Panc1 (cell line): ENCODE measurements around the gene C1QTNF1. TPM values are rescaled to one million over a fixed set of nuclear protein-coding genes. Genes with fewer than 3 reads are reported as not detected.

Source experiments
- ATAC-seq: fragments of 200-7000 bp; cut with Tn5 transposase; 2 replicates; pipeline ENCODE4 v1.9.1; 2020; ENCODE audit warnings: mild to moderate bottlenecking, moderate library complexity
- BruUV-seq: library from RNA; stranded (reverse); fragments of 400-500 nt; replicated peaks from 2 replicates; lab custom pipeline; 2021; lab: Mats Ljungman, UMichigan
- CTCF ChIA-PET: fragments of 300-600 bp; sonication (Branson Sonifier 250); formaldehyde crosslinking; loops from one replicate; lab custom pipeline; 2022; ENCODE audit warnings: antibody characterized with exemption; lab: Charles Lee
- POLR2A ChIA-PET: fragments of 300-600 bp; sonication (Branson Sonifier 250); formaldehyde crosslinking; loops from one replicate; lab custom pipeline; 2022; ENCODE audit warnings: antibody characterized with exemption; lab: Charles Lee
- DNase-seq: peaks from one replicate; pipeline ENCODE4 v3.0.0-alpha.2; 2010; ENCODE audit warnings: low read depth, low spot score
- H3K27ac ChIP-seq: 2 replicates; pipeline ENCODE4 v1.5.1; 2011; ENCODE audit warnings: mild to moderate bottlenecking, low read length, inconsistent platforms
- H3K27me3 ChIP-seq: fragments of 200-500 bp; sonication (Bioruptor generic); 2 replicates; pipeline ENCODE4 v1.6.0; 2014; ENCODE audit warnings: low read length, inconsistent platforms; ENCODE audit not compliant: control insufficient read depth, insufficient read depth
- H3K36me3 ChIP-seq: fragments of 200-500 bp; sonication (Bioruptor generic); 2 replicates; pipeline ENCODE4 v1.5.1; 2014; ENCODE audit warnings: inconsistent platforms, mild to moderate bottlenecking, low read length, moderate library complexity; ENCODE audit not compliant: control insufficient read depth, insufficient read depth
- H3K4me1 ChIP-seq: 2 replicates; pipeline ENCODE4 v1.5.1; 2011; ENCODE audit warnings: inconsistent platforms, mild to moderate bottlenecking, low read length, moderate library complexity; ENCODE audit not compliant: control insufficient read depth, insufficient read depth
- H3K4me3 ChIP-seq, 2 experiments: 2 replicates each; pipeline ENCODE4 v1.5.1; 2011 to 2012; ENCODE audit warnings: low read depth in 2 of 2, low read length in 2 of 2, mild to moderate bottlenecking in 2 of 2, inconsistent platforms in 1 of 2, moderate library complexity in 1 of 2
- H3K9me3 ChIP-seq: fragments of 200-500 bp; sonication (Bioruptor generic); 2 replicates; pipeline ENCODE4 v1.5.1; 2014; ENCODE audit warnings: low read depth, mild to moderate bottlenecking, inconsistent platforms, low read length, moderate library complexity; ENCODE audit not compliant: control insufficient read depth, insufficient read depth
- CTCF ChIP-seq: fragments of 450-650 bp; IDR thresholded peaks from 2 replicates; pipeline ENCODE4 v1.5.1; 2017; ENCODE audit warnings: mild to moderate bottlenecking
- POLR2AphosphoS5 ChIP-seq: IDR thresholded peaks from 2 replicates; pipeline ENCODE4 v1.6.1; 2012; ENCODE audit warnings: mild to moderate bottlenecking, low read depth, low read length, moderate library complexity
- REST ChIP-seq, 2 experiments: IDR thresholded peaks; 2 replicates each; pipeline ENCODE4 v1.6.1; 2011 to 2012; ENCODE audit warnings: low read depth in 2 of 2, control low read depth in 1 of 2, low read length in 1 of 2, mild to moderate bottlenecking in 1 of 2, moderate library complexity in 1 of 2; ENCODE audit not compliant: insufficient read depth in 1 of 2
- SIN3A ChIP-seq: IDR thresholded peaks from 2 replicates; pipeline ENCODE4 v1.6.1; 2012; ENCODE audit warnings: low read depth, mild to moderate bottlenecking, low read length, moderate library complexity, borderline replicate concordance; ENCODE audit not compliant: insufficient read depth
- TCF7L2 ChIP-seq: IDR thresholded peaks from 2 replicates; pipeline ENCODE4 v1.6.1; 2011; ENCODE audit warnings: mild to moderate bottlenecking, low read depth, low read length, inconsistent platforms
- in situ Hi-C: cut with HindIII; loops from 2 replicates; pipeline ENCODE4 v1.10.0; 2016; ENCODE audit warnings: low sequenced_read_pairs, low pct_unique_long_range_greater_than_20kb
- intact Hi-C: fragments of 100-400 bp; cut with micrococcal nuclease; formaldehyde crosslinking; loops from one replicate; pipeline ENCODE4 v1.10.0; 2022; ENCODE audit not compliant: unreplicated experiment
- total RNA-seq: library from RNA; stranded (reverse); gene quantifications from one replicate; pipeline ENCODE4 v1.2.1, GENCODE V29; 2021; ENCODE audit not compliant: unreplicated experiment

The C1QTNF1 gene
- total RNA-seq, 1 experiment from 2014 or later, result 1.5 TPM

- no peak for DNase-seq
- intact Hi-C loops, result no loop called here
- H3K9me3 ChIP-seq, result no peaks in the 10 kb centered on the region
- no peak overlapping the region for H3K27ac ChIP-seq
- no peak overlapping the region for H3K4me3 ChIP-seq
- no peaks in the 10 kb centered on the region for H3K36me3 ChIP-seq
- no peaks in the 10 kb centered on the region for H3K4me1 ChIP-seq
- CTCF ChIA-PET, result no interaction called here
- TF ChIP-seq CTCF, result peak; percentile 80; the same call in 1 of the 2 replicates
- TF ChIP-seq POLR2AphosphoS5, result no peak
- 0 out of 2 replicates have a peak, but pooled peaks have one; percentile 70 for ATAC-seq
- in situ Hi-C loops, result no loop called here
- no TSS peak for BruUV-seq
- no peaks in the 10 kb centered on the region for H3K27me3 ChIP-seq
- POLR2A ChIA-PET, result no interaction called here
These were observed 41.2 kb downstream of the C1QTNF1 start for GRCh38 chr17:79065105-79065670.

GRCh38 chr17:79066963-79067362 is 43.0 kb downstream of the C1QTNF1 start:
- no peak for TF ChIP-seq CTCF
- TF ChIP-seq REST (IDR thresholded peaks at IDR 0.05; ENCODE audit: insufficient read depth in 1 of 2, low read depth in 2 of 2, low read length in 1 of 2), result no peak
- TF ChIP-seq TCF7L2, result no peak
- no peak for TF ChIP-seq POLR2AphosphoS5
- no peak for TF ChIP-seq SIN3A
- Histone ChIP-seq H3K27ac (no peak overlapping the region), H3K27me3 (no peaks in the 10 kb centered on the region), H3K9me3 (no peaks in the 10 kb centered on the region), H3K36me3 (no peaks in the 10 kb centered on the region), H3K4me1 (no peaks in the 10 kb centered on the region), H3K4me3 (no peak overlapping the region)
- intact Hi-C loops, result no loop called here
- ChIA-PET CTCF (interaction anchor here (0.7 to 0.9 kb wide), 3 partner anchors 15 to 327 kb away, joined by 3 to 5 read pairs (median 4); no protein-coding TSS in a partner anchor), POLR2A (interaction anchor here (0.5 kb wide), 1 partner anchor 160 kb away, joined by 3 read pairs; no protein-coding TSS in a partner anchor)
- ATAC-seq (no peak), DNase-seq (no peak)
- in situ Hi-C loops, result no loop called here
- no TSS peak for BruUV-seq
